ENCODE measurements around the gene ROBO1. TPM values are rescaled to one million over a fixed set of nuclear protein-coding genes. Genes with fewer than 3 reads are reported as not detected.

Gene ROBO1
- total RNA-seq, 1 experiment from 2014 or later, result 67.6 TPM

GRCh38 chr3:79551997-79552396 lies 215.8 kb downstream of the ROBO1 start:
- H3K4me1 ChIP-seq (ENCODE audit: insufficient read depth, low read length, poor library complexity, severe bottlenecking), result no peaks in the 10 kb centered on the region
- CTCF ChIA-PET, result no interaction called here
- BruUV-seq (replicated peaks), result no TSS peak
- H3K27ac ChIP-seq (ENCODE audit: low read depth, low read length, poor library complexity, severe bottlenecking), result no peak overlapping the region
- no peak for DNase-seq (ENCODE audit: low spot score)
- intact Hi-C loops (cut with micrococcal nuclease; ENCODE audit: unreplicated experiment), result no loop called here
- no peak for TF ChIP-seq CTCF (conservative IDR thresholded peaks at IDR 0.05; ENCODE audit: low read depth, low read length)
- TF ChIP-seq EZH2 (IDR thresholded peaks at IDR 0.05; ENCODE audit: borderline replicate concordance, low read depth, low read length, poor library complexity, severe bottlenecking), result no peak
- POLR2A ChIA-PET (ENCODE audit: low non-redundant PET), result no interaction called here
- H3K4me3 ChIP-seq (ENCODE audit: low read depth, low read length, poor library complexity, severe bottlenecking), result no peak overlapping the region
- H3K36me3 ChIP-seq (ENCODE audit: insufficient read depth, low read length, poor library complexity, severe bottlenecking), result no peaks in the 10 kb centered on the region
- no peaks in the 10 kb centered on the region for H3K9me3 ChIP-seq (ENCODE audit: low read depth, low read length, poor library complexity, severe bottlenecking)
- H3K27me3 ChIP-seq (replicated peaks; ENCODE audit: insufficient read depth, low read depth, low read length, poor library complexity), result no peaks in the 10 kb centered on the region

GRCh38 chr3:79551321-79551892 lies 216.4 kb downstream of the ROBO1 start:
- H3K27me3 ChIP-seq (replicated peaks; ENCODE audit: insufficient read depth, low read depth, low read length, poor library complexity), result no peaks in the 10 kb centered on the region
- no peak for DNase-seq (ENCODE audit: low spot score)
- no peaks in the 10 kb centered on the region for H3K4me1 ChIP-seq (ENCODE audit: insufficient read depth, low read length, poor library complexity, severe bottlenecking)
- ChIA-PET POLR2A (ENCODE audit: low non-redundant PET) (no interaction called here), CTCF (no interaction called here)
- H3K9me3 ChIP-seq (ENCODE audit: low read depth, low read length, poor library complexity, severe bottlenecking), result no peaks in the 10 kb centered on the region
- H3K36me3 ChIP-seq (ENCODE audit: insufficient read depth, low read length, poor library complexity, severe bottlenecking), result no peaks in the 10 kb centered on the region
- intact Hi-C loops (cut with micrococcal nuclease; ENCODE audit: unreplicated experiment), result no loop called here
- TF ChIP-seq CTCF (conservative IDR thresholded peaks at IDR 0.05; ENCODE audit: low read depth, low read length), result no peak
- H3K27ac ChIP-seq (ENCODE audit: low read depth, low read length, poor library complexity, severe bottlenecking), result no peak overlapping the region
- BruUV-seq (replicated peaks), result no TSS peak
- H3K4me3 ChIP-seq (ENCODE audit: low read depth, low read length, poor library complexity, severe bottlenecking), result no peak overlapping the region

GRCh38 chr3:79543218-79543982 lies 224.4 kb downstream of the ROBO1 start:
- H3K27me3 ChIP-seq (replicated peaks; ENCODE audit: insufficient read depth, low read depth, low read length, poor library complexity), result no peaks in the 10 kb centered on the region
- CTCF ChIA-PET, result no interaction called here
- POLR2A ChIA-PET (ENCODE audit: low non-redundant PET), result no interaction called here
- H3K36me3 ChIP-seq (ENCODE audit: insufficient read depth, low read length, poor library complexity, severe bottlenecking), result no peaks in the 10 kb centered on the region
- H3K4me3 ChIP-seq (ENCODE audit: low read depth, low read length, poor library complexity, severe bottlenecking), result no peak overlapping the region
- intact Hi-C loops (cut with micrococcal nuclease; ENCODE audit: unreplicated experiment), result no loop called here
- peaks cover 5% of the 10 kb centered on the region for H3K4me1 ChIP-seq (ENCODE audit: insufficient read depth, low read length, poor library complexity, severe bottlenecking)
- TF ChIP-seq CTCF (conservative IDR thresholded peaks at IDR 0.05; ENCODE audit: low read depth, low read length), result no peak
- peak; percentile 17 for DNase-seq (ENCODE audit: low spot score)
- no peak overlapping the region for H3K27ac ChIP-seq (ENCODE audit: low read depth, low read length, poor library complexity, severe bottlenecking)
- no peaks in the 10 kb centered on the region for H3K9me3 ChIP-seq (ENCODE audit: low read depth, low read length, poor library complexity, severe bottlenecking)
- BruUV-seq (replicated peaks), result no TSS peak

Measured in A673 (cell line).